ENCODE results near the gene KCNN4.
A peak's percentile ranks its signal among the peaks of the same experiment; 100 is the strongest.

The KCNN4 gene

GRCh38 chr19:43731346-43731745 is 49.4 kb downstream of the KCNN4 start:
- Histone ChIP-seq H3K9me3 (ENCODE audit: control insufficient read depth, low read length) (no peaks in the 10 kb centered on the region), H3K27ac (no peak overlapping the region), H3K36me3 (ENCODE audit: control insufficient read depth, insufficient read depth, low read length) (no peaks in the 10 kb centered on the region), H3K4me3 (ENCODE audit: low read depth, low read length) (no peak overlapping the region), H3K4me2 (ENCODE audit: low read length) (no peak overlapping the region), H3K9ac (no peak overlapping the region), H3K79me2 (no peaks in the 10 kb centered on the region), H2AFZ (no peak overlapping the region), H3K27me3 (ENCODE audit: control insufficient read depth, insufficient read depth, low read length) (no peaks in the 10 kb centered on the region), H3K4me1 (peaks cover 17% of the 10 kb centered on the region)
- no peak for TF ChIP-seq CTCF (IDR thresholded peaks at IDR 0.05)

- H3K9me3 ChIP-seq (ENCODE audit: control insufficient read depth, low read length), result no peaks in the 10 kb centered on the region
- H3K4me1 ChIP-seq, result peaks cover 17% of the 10 kb centered on the region
- no peak overlapping the region for H3K9ac ChIP-seq
- H3K4me2 ChIP-seq (ENCODE audit: low read length), result no peak overlapping the region
- no peak overlapping the region for H2AFZ ChIP-seq
- no peak overlapping the region for H3K4me3 ChIP-seq (ENCODE audit: low read depth, low read length)
- H3K36me3 ChIP-seq (ENCODE audit: control insufficient read depth, insufficient read depth, low read length), result no peaks in the 10 kb centered on the region
- no peaks in the 10 kb centered on the region for H3K79me2 ChIP-seq
- H3K27ac ChIP-seq, result no peak overlapping the region
- H3K27me3 ChIP-seq (ENCODE audit: control insufficient read depth, insufficient read depth, low read length), result no peaks in the 10 kb centered on the region
- no peak for TF ChIP-seq CTCF (IDR thresholded peaks at IDR 0.05)
These were observed 50.9 kb downstream of the KCNN4 start for GRCh38 chr19:43729919-43730318.

- Histone ChIP-seq H2AFZ (peak overlapping the region; percentile 66), H3K9me3 (ENCODE audit: control insufficient read depth, low read length) (no peaks in the 10 kb centered on the region), H3K36me3 (ENCODE audit: control insufficient read depth, insufficient read depth, low read length) (no peaks in the 10 kb centered on the region), H3K79me2 (no peaks in the 10 kb centered on the region), H3K4me2 (ENCODE audit: low read length) (no peak overlapping the region), H3K4me1 (peaks cover 17% of the 10 kb centered on the region), H3K9ac (no peak overlapping the region), H3K4me3 (ENCODE audit: low read depth, low read length) (no peak overlapping the region), H3K27me3 (ENCODE audit: control insufficient read depth, insufficient read depth, low read length) (no peaks in the 10 kb centered on the region), H3K27ac (peak overlapping the region; percentile 68)
- no peak for TF ChIP-seq CTCF (IDR thresholded peaks at IDR 0.05)
These were observed 53.2 kb downstream of the KCNN4 start for GRCh38 chr19:43727593-43727853.

- no peak overlapping the region for H3K9ac ChIP-seq
- no peaks in the 10 kb centered on the region for H3K79me2 ChIP-seq
- no peak for TF ChIP-seq CTCF (IDR thresholded peaks at IDR 0.05)
- peak overlapping the region; percentile 68 for H3K27ac ChIP-seq
- no peaks in the 10 kb centered on the region for H3K27me3 ChIP-seq (ENCODE audit: control insufficient read depth, insufficient read depth, low read length)
- H3K4me2 ChIP-seq (ENCODE audit: low read length), result no peak overlapping the region
- no peaks in the 10 kb centered on the region for H3K9me3 ChIP-seq (ENCODE audit: control insufficient read depth, low read length)
- no peak overlapping the region for H3K4me3 ChIP-seq (ENCODE audit: low read depth, low read length)
- H3K4me1 ChIP-seq, result peaks cover 17% of the 10 kb centered on the region
- no peaks in the 10 kb centered on the region for H3K36me3 ChIP-seq (ENCODE audit: control insufficient read depth, insufficient read depth, low read length)
- peak overlapping the region; percentile 66 for H2AFZ ChIP-seq
These were observed 53.8 kb downstream of the KCNN4 start for GRCh38 chr19:43726736-43727592.

GRCh38 chr19:43725468-43725867 is 55.3 kb downstream of the KCNN4 start:
- Histone ChIP-seq H3K4me3 (ENCODE audit: low read depth, low read length) (no peak overlapping the region), H3K4me2 (ENCODE audit: low read length) (no peak overlapping the region), H3K36me3 (ENCODE audit: control insufficient read depth, insufficient read depth, low read length) (no peaks in the 10 kb centered on the region), H3K79me2 (no peaks in the 10 kb centered on the region), H3K27ac (no peak overlapping the region), H3K9me3 (ENCODE audit: control insufficient read depth, low read length) (no peaks in the 10 kb centered on the region), H3K4me1 (peaks cover 17% of the 10 kb centered on the region), H3K27me3 (ENCODE audit: control insufficient read depth, insufficient read depth, low read length) (no peaks in the 10 kb centered on the region), H2AFZ (no peak overlapping the region), H3K9ac (no peak overlapping the region)
- TF ChIP-seq CTCF (IDR thresholded peaks at IDR 0.05), result no peak

All from parathyroid adenoma (tissue), 2 donors.